Effector memory CD4-positive, alpha-beta T cell (primary cell): ENCODE data around the gene GH2.
"Not testable (repeated sequence)": the region's sequence is repeated elsewhere in the genome, so short reads cannot be mapped to it uniquely, and the experiment has no call there.

ENCODE experiments used
- DNase-seq, 3 donors: peaks; one replicate each; pipeline ENCODE4 v3.0.0-alpha.2; 2020
- H3K27ac ChIP-seq: 2 replicates; pipeline ENCODE4 v1.7.0; 2013; ENCODE audit warnings: mild to moderate bottlenecking, low read length, moderate library complexity; ENCODE audit not compliant: insufficient read depth, poor library complexity, severe bottlenecking
- H3K27me3 ChIP-seq: replicated peaks from 2 replicates; pipeline ENCODE4 v1.7.0; 2013; ENCODE audit warnings: mild to moderate bottlenecking, low read length; ENCODE audit not compliant: insufficient read depth, control insufficient read depth, poor library complexity, severe bottlenecking
- H3K36me3 ChIP-seq: 2 replicates; pipeline ENCODE4 v1.7.0; 2013; ENCODE audit warnings: mild to moderate bottlenecking, low read length, moderate library complexity; ENCODE audit not compliant: control insufficient read depth, insufficient read depth
- H3K4me1 ChIP-seq: 2 replicates; pipeline ENCODE4 v1.7.0; 2013; ENCODE audit warnings: low read length, mild to moderate bottlenecking; ENCODE audit not compliant: control insufficient read depth, insufficient read depth, poor library complexity, severe bottlenecking
- H3K4me3 ChIP-seq: 2 replicates; pipeline ENCODE4 v1.7.0; 2013; ENCODE audit warnings: low read length, low read depth, mild to moderate bottlenecking; ENCODE audit not compliant: insufficient read depth, poor library complexity, severe bottlenecking
- H3K9me3 ChIP-seq: 2 replicates; pipeline ENCODE4 v1.7.0; 2013; ENCODE audit warnings: mild to moderate bottlenecking, low read length, moderate library complexity; ENCODE audit not compliant: control insufficient read depth

GH2 gene

DNA sequence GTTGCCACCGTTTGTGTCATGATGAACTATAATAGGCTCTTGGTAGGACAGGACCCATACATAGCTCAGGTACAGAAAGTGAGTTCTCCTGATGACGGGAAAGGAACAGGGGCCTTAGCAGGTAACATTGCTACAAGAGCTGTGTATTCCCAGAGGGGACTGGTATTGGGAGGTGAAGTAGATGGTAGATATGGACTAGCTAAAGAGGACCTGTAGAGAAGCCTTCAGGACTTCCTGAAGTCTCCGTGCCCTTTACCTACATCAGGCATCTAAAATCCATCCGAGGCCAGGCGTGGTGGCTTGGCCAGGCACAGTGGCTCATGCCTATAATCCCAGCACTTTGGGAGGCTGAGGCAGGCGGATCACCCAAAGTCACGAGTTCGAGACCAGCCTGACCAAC, 26.6 kb downstream of the GH2 start:
- H3K36me3 ChIP-seq, result no peaks in the 10 kb centered on the region
- H3K9me3 ChIP-seq, result no peaks in the 10 kb centered on the region
- no peak overlapping the region for H3K4me3 ChIP-seq
- no peak overlapping the region for H3K27ac ChIP-seq
- no peaks in the 10 kb centered on the region for H3K27me3 ChIP-seq
- no peaks in the 10 kb centered on the region for H3K4me1 ChIP-seq
- no peak for DNase-seq

DNA sequence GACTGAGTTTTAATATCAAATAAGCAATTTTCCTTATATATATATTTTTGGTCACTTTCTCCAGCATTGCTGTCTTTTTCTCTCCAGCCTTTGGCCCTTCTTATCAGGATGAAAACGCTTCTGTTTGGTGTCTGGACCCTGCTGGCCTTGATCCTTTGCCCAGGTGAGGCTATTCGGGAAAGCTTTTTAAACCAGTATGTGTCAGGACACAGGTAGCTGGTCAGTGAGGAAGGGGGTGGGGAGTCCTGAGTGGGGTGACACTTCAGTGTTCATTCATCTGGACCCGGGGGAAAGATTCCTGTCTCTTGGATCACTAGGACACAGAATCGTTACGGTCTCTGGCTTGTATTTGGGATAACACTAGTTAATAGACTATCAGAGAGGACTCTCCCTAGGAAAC, 27.0 kb downstream of the GH2 start:
- DNase-seq, result no peak
- Histone ChIP-seq H3K4me3 (no peak overlapping the region), H3K36me3 (no peaks in the 10 kb centered on the region), H3K27ac (no peak overlapping the region), H3K27me3 (no peaks in the 10 kb centered on the region), H3K4me1 (no peaks in the 10 kb centered on the region), H3K9me3 (no peaks in the 10 kb centered on the region)

DNA sequence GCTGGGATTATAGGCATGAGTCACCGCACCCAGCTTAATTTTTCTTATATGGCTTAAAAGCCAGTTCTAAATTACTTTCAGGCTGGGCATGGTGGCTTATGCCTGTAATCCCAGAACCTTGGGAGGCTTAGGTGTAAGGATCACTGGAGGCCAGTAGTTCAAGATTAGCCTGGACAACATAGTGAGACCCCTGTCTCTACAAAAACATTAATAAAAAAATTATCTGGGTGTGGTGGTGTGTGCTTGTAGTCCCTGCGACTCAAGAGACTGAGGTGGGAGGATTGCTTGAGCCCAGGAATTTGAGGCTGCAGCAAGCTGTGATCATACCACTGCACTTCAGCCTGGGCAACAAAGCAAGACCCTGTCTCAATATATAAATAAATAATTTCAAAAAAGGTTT, 28.5 kb downstream of the GH2 start:
- Histone ChIP-seq H3K4me3 (no peak overlapping the region), H3K27me3 (no peaks in the 10 kb centered on the region), H3K36me3 (no peaks in the 10 kb centered on the region), H3K4me1 (peaks cover 3% of the 10 kb centered on the region), H3K9me3 (no peaks in the 10 kb centered on the region), H3K27ac (no peak overlapping the region)
- no peak for DNase-seq

DNA sequence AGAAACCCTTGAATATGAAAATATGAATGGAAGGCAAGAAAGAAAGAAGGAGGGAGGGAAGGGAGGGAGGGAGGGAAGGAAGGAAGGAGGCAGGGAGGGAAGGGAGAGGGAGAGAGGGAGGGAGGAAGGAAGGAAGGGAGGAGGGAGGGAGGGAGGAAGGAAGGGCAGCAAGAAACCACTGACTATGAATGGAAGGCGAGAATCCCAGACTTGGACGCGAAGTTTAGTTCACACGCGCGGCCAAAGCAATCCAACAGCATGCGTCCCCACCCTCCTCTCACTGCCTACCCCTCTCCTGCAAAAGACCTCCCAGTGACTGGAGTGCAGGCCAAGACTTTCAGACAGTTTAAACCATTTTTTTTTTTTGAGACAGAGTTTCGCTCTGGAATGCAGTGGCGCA, 31.3 kb downstream of the GH2 start:
- Histone ChIP-seq H3K36me3 (no peaks in the 10 kb centered on the region), H3K4me3 (no peak overlapping the region), H3K27ac (no peak overlapping the region), H3K27me3 (no peaks in the 10 kb centered on the region), H3K9me3 (no peaks in the 10 kb centered on the region), H3K4me1 (peaks cover 3% of the 10 kb centered on the region)
- DNase-seq, result no peak

DNA sequence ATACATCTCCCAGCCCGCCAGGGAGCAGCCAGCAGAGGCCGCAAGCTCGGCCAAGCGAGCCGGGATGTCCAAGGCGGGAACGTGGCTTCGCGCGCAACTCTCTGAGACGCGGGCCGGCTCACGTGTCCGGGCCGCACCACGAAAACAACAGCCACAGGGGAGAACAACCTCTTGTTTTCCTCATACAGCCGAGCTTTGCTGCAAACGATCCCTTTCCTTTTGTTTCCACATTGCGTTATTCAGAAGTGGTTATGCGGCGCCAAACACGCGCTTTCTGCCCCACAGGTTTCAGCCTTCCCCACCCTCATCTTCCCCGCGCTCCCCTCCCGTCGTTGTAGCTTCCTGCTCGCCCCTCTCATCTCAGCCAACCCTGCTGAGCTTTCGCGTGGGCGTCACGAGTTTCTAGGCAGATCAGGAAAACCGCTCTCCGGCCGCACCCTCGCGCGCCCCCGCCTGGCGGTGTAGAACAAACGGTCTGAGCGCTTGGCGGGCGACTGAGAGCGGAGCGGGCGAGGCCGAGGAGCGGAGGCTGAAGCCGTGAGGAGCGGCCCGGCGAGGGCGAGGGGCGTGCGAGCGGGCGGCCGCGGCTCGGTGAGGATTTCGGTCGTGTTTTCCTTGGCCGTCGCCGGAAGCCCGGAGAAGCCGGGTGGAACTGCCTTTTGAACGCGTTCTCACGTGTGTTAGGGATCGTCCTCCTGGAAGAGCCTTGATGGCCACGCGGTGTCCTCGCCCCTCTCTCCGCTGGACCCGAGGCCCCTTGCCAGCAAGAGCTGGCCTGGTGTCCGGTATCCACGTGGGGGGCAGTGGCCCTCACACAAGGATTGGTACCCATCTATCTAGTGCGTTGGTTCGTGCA, 32.7 kb downstream of the GH2 start:
- Histone ChIP-seq H3K4me3 (peak overlapping the region; percentile 22), H3K36me3 (no peaks in the 10 kb centered on the region), H3K4me1 (peaks cover 3% of the 10 kb centered on the region), H3K9me3 (no peaks in the 10 kb centered on the region), H3K27me3 (no peaks in the 10 kb centered on the region), H3K27ac (peak overlapping the region; percentile 50)
- peak; percentile 85 to 90 (median 88) for DNase-seq

DNA sequence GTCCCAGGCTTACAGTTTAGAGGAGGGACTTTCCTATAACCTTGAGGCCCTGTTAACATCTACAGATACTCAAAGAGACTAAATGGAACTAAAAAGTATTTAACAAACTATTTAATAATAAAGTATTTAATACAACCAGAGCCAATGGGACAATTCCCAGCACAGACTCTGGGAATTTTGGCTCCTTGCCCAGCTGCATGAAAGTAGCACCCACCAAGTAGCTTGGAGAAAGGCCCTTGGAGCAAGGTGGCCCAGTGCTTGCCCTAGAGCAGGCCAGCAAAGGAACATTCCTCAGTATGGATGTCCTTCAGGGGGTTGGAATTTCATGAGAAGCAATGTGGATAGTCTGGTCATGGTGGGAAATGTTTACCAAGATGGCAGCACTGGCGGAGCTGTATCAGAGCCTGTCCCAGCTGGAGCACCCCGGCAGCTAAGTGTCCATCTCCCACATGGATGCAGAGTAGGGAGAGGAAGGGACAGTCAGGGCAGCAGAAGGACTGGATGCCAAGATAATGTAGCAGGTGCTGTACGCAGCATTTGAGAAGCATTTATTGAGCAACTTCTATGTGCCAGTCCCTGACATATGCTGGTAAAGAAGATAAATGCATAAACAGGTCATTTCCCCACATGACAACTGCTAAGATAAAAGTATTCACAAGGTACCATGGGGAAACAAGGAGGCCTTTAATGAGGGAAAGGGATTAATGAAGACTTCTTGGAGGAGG, 34.1 kb downstream of the GH2 start:
- Histone ChIP-seq H3K36me3 (no peaks in the 10 kb centered on the region), H3K27ac (no peak overlapping the region), H3K27me3 (no peaks in the 10 kb centered on the region), H3K4me1 (peaks cover 3% of the 10 kb centered on the region), H3K4me3 (no peak overlapping the region), H3K9me3 (no peaks in the 10 kb centered on the region)
- no peak for DNase-seq

DNA sequence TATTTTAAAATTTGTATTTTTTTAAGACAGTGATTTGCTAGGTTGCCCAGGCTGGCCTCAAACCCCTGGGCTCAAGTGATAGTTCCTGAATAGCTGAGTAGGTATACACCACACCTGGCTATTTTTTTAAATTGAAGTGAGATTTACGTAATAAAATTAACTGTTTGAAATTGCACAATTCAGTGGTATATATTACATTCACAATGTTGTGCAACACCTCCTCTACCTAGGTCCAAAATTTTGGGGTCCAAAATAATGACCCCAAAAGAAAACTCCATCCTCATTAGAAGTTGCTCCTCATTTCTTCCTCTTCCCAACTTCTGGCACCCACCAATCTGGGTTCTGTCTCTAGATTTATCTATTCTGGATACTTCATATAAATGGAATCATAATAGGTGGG, 36.2 kb downstream of the GH2 start:
- no peaks in the 10 kb centered on the region for H3K36me3 ChIP-seq

DNA sequence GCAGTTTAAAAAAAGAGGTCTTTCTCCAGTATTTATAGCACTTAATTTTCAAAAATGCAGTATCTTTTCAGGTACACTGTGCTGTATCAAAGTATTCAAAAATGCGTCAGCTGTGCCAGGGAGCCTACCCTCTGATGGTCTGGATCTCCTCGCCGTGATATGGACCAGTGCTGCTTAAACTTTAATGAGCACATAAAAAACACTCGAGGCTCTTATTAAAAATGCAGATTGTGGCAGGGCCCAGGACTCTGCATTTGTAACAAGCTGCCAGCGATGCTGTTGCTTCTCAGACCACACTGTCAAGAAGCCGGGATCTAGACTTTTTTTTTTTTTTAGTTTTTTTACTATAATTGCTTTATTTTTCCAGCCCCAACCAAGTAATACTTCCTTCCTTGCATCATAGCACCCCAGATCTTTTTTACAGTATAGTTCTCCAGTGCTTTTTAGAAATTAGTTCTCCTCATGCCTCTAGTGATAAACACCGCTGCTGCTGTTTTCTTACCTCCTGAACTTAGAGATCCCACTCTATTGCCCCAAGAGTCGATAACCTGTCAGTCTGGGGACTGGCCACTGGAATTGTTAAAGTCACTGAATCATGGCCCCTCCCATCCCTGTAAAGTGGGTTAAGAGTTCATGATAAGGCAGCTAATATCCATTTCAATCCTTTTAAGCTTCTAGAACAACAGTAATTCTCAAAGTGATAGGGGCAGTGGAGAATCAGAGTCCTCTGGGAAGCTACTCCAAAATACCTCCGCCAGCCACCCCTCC, 37.6 kb downstream of the GH2 start:
- Histone ChIP-seq H3K27me3 (no peaks in the 10 kb centered on the region), H3K9me3 (no peaks in the 10 kb centered on the region), H3K27ac (no peak overlapping the region), H3K36me3 (no peaks in the 10 kb centered on the region), H3K4me1 (peaks cover 20% of the 10 kb centered on the region), H3K4me3 (no peak overlapping the region)
- DNase-seq, result no peak

More for the DNA sequence above, 36.2 kb downstream of the GH2 start:
- Histone ChIP-seq H3K4me3 (no peak overlapping the region), H3K9me3 (no peaks in the 10 kb centered on the region), H3K27ac (no peak overlapping the region), H3K27me3 (no peaks in the 10 kb centered on the region), H3K4me1 (peaks cover 12% of the 10 kb centered on the region)
- no peak for DNase-seq

DNA sequence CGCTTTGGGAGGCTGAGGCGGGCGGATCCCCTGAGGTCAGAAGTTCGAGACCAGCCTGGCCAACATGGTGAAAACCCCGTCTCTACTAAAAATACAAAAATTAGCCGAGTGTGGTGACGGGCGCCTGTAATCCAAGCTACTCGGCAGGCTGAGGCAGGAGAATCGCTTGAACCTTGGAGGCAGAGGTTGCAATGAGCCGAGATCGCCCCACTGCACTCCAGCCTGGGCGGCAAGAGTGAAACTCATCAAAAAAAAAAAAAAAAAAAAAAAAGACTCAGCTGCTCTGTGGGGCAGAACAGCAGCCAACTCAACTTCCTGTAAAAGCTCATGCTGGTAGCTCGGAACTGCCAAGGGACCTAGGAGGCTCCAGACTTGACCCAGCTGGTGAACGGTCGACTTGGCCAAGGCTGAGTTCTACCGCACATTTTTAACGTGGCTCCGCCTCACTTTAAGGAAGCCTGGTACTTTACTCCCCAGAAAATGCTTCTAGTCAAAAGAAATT, 38.3 kb downstream of the GH2 start:
- not testable (repeated sequence) for DNase-seq, H3K27me3 ChIP-seq, H3K36me3 ChIP-seq, H3K9me3 ChIP-seq
- Histone ChIP-seq H3K4me3 (peak overlapping the region; percentile 87), H3K27ac (peak overlapping the region; percentile 92), H3K4me1 (peaks cover 24% of the 10 kb centered on the region)
